H1 (cell line): ENCODE data around the gene B3GALT6. TPM values are rescaled to one million over a fixed set of nuclear protein-coding genes. Genes with fewer than 3 reads are reported as not detected.

Experiments used
- CTCF ChIA-PET: fragments of 300-600 bp; sonication (Branson Sonifier 250); formaldehyde crosslinking; loops from one replicate; lab custom pipeline; 2021; ENCODE audit not compliant: partially characterized antibody; lab: Charles Lee
- POLR2A ChIA-PET: fragments of 300-600 bp; sonication (Branson Sonifier 250); formaldehyde crosslinking; loops from one replicate; lab custom pipeline; 2021; ENCODE audit warnings: inconsistent platforms; ENCODE audit not compliant: partially characterized antibody; lab: Charles Lee
- DNase-seq, 2 experiments: peaks; one replicate each; pipeline versions ENCODE4 v3.0.0 to v3.0.0-alpha.2; 2010 to 2022; ENCODE audit warnings: low spot score in 2 of 2, low read depth in 1 of 2, mixed read lengths in 1 of 2
- FAIRE-seq: peaks from 2 replicates; lab custom pipeline; 2011; peaks lifted over from hg19 to GRCh38; lab: Jason Lieb, UNC
- H2AFZ ChIP-seq: 2 replicates; pipeline ENCODE4 v1.8.1; 2012; ENCODE audit warnings: low read length, inconsistent platforms
- H2AK5ac ChIP-seq: 2 replicates; pipeline ENCODE4 v1.6.1; 2013; ENCODE audit warnings: low read depth, low read length
- H2BK120ac ChIP-seq: replicated peaks from 2 replicates; pipeline ENCODE3; 2013; ENCODE audit warnings: low read depth, low read length, inconsistent platforms
- H2BK12ac ChIP-seq: 2 replicates; pipeline ENCODE4 v1.6.1; 2013; ENCODE audit warnings: low read depth, low read length
- H2BK15ac ChIP-seq: 2 replicates; pipeline ENCODE4 v1.6.1; 2013; ENCODE audit warnings: low read length
- H2BK20ac ChIP-seq: 2 replicates; pipeline ENCODE4 v1.6.1; 2013; ENCODE audit warnings: low read length
- H2BK5ac ChIP-seq: 2 replicates; pipeline ENCODE4 v1.6.1; 2013; ENCODE audit warnings: low read depth, low read length
- H3K14ac ChIP-seq: 2 replicates; pipeline ENCODE4 v1.6.1; 2013; ENCODE audit warnings: inconsistent platforms; ENCODE audit not compliant: insufficient read length
- H3K18ac ChIP-seq: 2 replicates; pipeline ENCODE4 v1.6.1; 2013; ENCODE audit warnings: low read length; ENCODE audit errors: extremely low read depth
- H3K23ac ChIP-seq: 2 replicates; pipeline ENCODE4 v1.6.1; 2013; ENCODE audit warnings: inconsistent platforms; ENCODE audit not compliant: insufficient read length
- H3K23me2 ChIP-seq: 2 replicates; pipeline ENCODE4 v1.6.1; 2013; ENCODE audit warnings: low read depth, low read length
- H3K27ac ChIP-seq: 2 replicates; pipeline ENCODE4 v1.6.1; 2011; ENCODE audit warnings: low read depth, low read length, inconsistent platforms
- H3K27me3 ChIP-seq, 4 experiments: replicated peaks in 1 of 4; 1 replicate in 1 of 4; 2 replicates in 3 of 4; pipeline versions ENCODE4 v1.6.1 to v1.8.1; 2011 to 2013; ENCODE audit warnings: low read length in 3 of 4, mild to moderate bottlenecking in 3 of 4, inconsistent platforms in 2 of 4, mixed read lengths in 2 of 4, moderate library complexity in 1 of 4; ENCODE audit not compliant: control insufficient read depth in 3 of 4, insufficient read depth in 3 of 4; ENCODE audit errors: extremely low read depth in 1 of 4
- H3K36me3 ChIP-seq, 4 experiments: 2 replicates each; pipeline versions ENCODE4 v1.6.1 to v1.8.1; 2011 to 2013; ENCODE audit warnings: mild to moderate bottlenecking in 4 of 4, low read length in 3 of 4, moderate library complexity in 2 of 4, control low read depth in 1 of 4, inconsistent platforms in 1 of 4; ENCODE audit not compliant: insufficient read depth in 4 of 4, control insufficient read depth in 2 of 4
- H3K4ac ChIP-seq: replicated peaks from 2 replicates; pipeline ENCODE3; 2013; ENCODE audit warnings: low read length, low read depth, mixed read lengths, inconsistent platforms; ENCODE audit not compliant: insufficient read length
- H3K4me1 ChIP-seq, 4 experiments: replicated peaks in 1 of 4; 1 replicate in 1 of 4; 2 replicates in 3 of 4; pipeline versions ENCODE4 v1.6.1 to v1.8.1; 2011 to 2013; ENCODE audit warnings: low read length in 3 of 4, inconsistent platforms in 2 of 4, mixed read lengths in 1 of 4; ENCODE audit not compliant: insufficient read depth in 4 of 4, control insufficient read depth in 3 of 4
- H3K4me2 ChIP-seq, 2 experiments: 2 replicates each; pipeline versions ENCODE4 v1.6.1 to v1.8.1; 2011 to 2013; ENCODE audit warnings: low read depth in 2 of 2, low read length in 2 of 2, control low read depth in 1 of 2, inconsistent platforms in 1 of 2, mild to moderate bottlenecking in 1 of 2; ENCODE audit not compliant: insufficient read depth in 1 of 2
- H3K4me3 ChIP-seq, 4 experiments: fragments of 200-600, 300-600 bp in 1 of 4; sonication (generic), shearing (Covaris generic), sonication (Bioruptor Twin) in 1 of 4; 2 replicates each; pipeline versions ENCODE4 v1.5.1 to v1.8.1; 2011 to 2016; ENCODE audit warnings: low read length in 4 of 4, low read depth in 3 of 4, control low read depth in 2 of 4, inconsistent platforms in 2 of 4, mild to moderate bottlenecking in 2 of 4, mixed read lengths in 1 of 4, moderate library complexity in 1 of 4; ENCODE audit not compliant: insufficient read depth in 2 of 4; ENCODE audit errors: extremely low read depth in 1 of 4
- H3K56ac ChIP-seq: replicated peaks from 2 replicates; pipeline ENCODE3; 2013; ENCODE audit warnings: low read depth, mild to moderate bottlenecking, mixed read lengths, low read length, inconsistent platforms; ENCODE audit not compliant: insufficient read length
- H3K79me1 ChIP-seq: 2 replicates; pipeline ENCODE4 v1.6.1; 2013; ENCODE audit warnings: low read depth, low read length, control low read depth
- H3K79me2 ChIP-seq, 2 experiments: 2 replicates each; pipeline versions ENCODE4 v1.6.1 to v1.8.1; 2012 to 2013; ENCODE audit warnings: low read length in 2 of 2, mild to moderate bottlenecking in 2 of 2, inconsistent platforms in 1 of 2; ENCODE audit not compliant: insufficient read depth in 2 of 2, control insufficient read depth in 1 of 2
- H3K9ac ChIP-seq, 4 experiments: replicated peaks in 1 of 4; 1 replicate in 1 of 4; 2 replicates in 3 of 4; pipeline versions ENCODE4 v1.6.1 to v1.8.1; 2011 to 2013; ENCODE audit warnings: low read depth in 3 of 4, low read length in 3 of 4, control low read depth in 2 of 4, mild to moderate bottlenecking in 2 of 4, moderate library complexity in 2 of 4, inconsistent platforms in 1 of 4; ENCODE audit errors: extremely low read depth in 1 of 4
- H3K9me3 ChIP-seq, 2 experiments: 2 replicates each; pipeline versions ENCODE4 v1.6.1 to v1.8.1; 2012 to 2013; ENCODE audit warnings: mild to moderate bottlenecking in 2 of 2, moderate library complexity in 2 of 2, control low read depth in 1 of 2, inconsistent platforms in 1 of 2, low read depth in 1 of 2, low read length in 1 of 2, mixed read lengths in 1 of 2; ENCODE audit not compliant: insufficient read depth in 2 of 2
- H4K20me1 ChIP-seq, 2 experiments: replicated peaks in 1 of 2; 2 replicates each; pipeline versions ENCODE3 to v1.8.1; 2011 to 2013; ENCODE audit warnings: inconsistent platforms in 2 of 2, low read length in 2 of 2, mild to moderate bottlenecking in 1 of 2; ENCODE audit not compliant: insufficient read depth in 2 of 2, control insufficient read depth in 1 of 2
- H4K5ac ChIP-seq: 2 replicates; pipeline ENCODE4 v1.6.1; 2013; ENCODE audit warnings: low read length, low read depth, mixed read lengths, inconsistent platforms; ENCODE audit not compliant: insufficient read length
- H4K8ac ChIP-seq: 2 replicates; pipeline ENCODE4 v1.8.0; 2013; ENCODE audit warnings: mild to moderate bottlenecking, moderate library complexity, low read length, inconsistent platforms; ENCODE audit not compliant: insufficient read depth; ENCODE audit errors: extremely low read depth
- H4K91ac ChIP-seq: replicated peaks from 2 replicates; pipeline ENCODE3; 2013; ENCODE audit warnings: low read length, mixed read lengths, inconsistent platforms; ENCODE audit not compliant: insufficient read length
- ASH2L ChIP-seq: fragments of 200-600, 300-600 bp; sonication (generic); IDR thresholded peaks from one replicate; pipeline ENCODE4 v1.7.1; 2017; ENCODE audit warnings: low read length
- CBX5 ChIP-seq: fragments of 300-800, 300-1000 bp; sonication (generic); IDR thresholded peaks from 2 replicates; pipeline ENCODE4 v1.7.1; 2016; ENCODE audit warnings: antibody characterized with exemption, low read length, low read depth
- GTF2F1 ChIP-seq: IDR thresholded peaks from 2 replicates; pipeline ENCODE4 v1.6.1; 2012; ENCODE audit warnings: low read depth, low read length, improper control_type of control experiment, borderline replicate concordance
- HDAC6 ChIP-seq: IDR thresholded peaks from one replicate; pipeline ENCODE4 v1.7.1; 2012; ENCODE audit warnings: low read depth, mild to moderate bottlenecking, inconsistent platforms, low read length, moderate library complexity
- WGBS, 2 experiments: shearing (Covaris generic) in 1 of 2; methylation state at CpG; one replicate each; pipeline versions ENCODE4 v1.1.6 to v1.1.7; 2013 to 2015; ENCODE audit warnings: low lambda C conversion rate in 2 of 2, mixed read lengths in 2 of 2, inconsistent platforms in 1 of 2, low coverage in 1 of 2, missing lambda C conversion rate in 1 of 2; ENCODE audit not compliant: insufficient replicate concordance in 2 of 2, insufficient coverage in 1 of 2, insufficient read length in 1 of 2; ENCODE audit errors: extremely low coverage in 1 of 2, missing lambda C conversion rate in 1 of 2; 5-methylcytosine and 5-hydroxymethylcytosine counted together
- polyA plus RNA-seq, 7 experiments: library from polyadenylated mRNA; depleted of rRNA in 3 of 7; stranded (reverse) in 5 of 7; unstranded in 2 of 7; fragments of >200 nt in 5 of 7; fragments of 200-250 nt in 2 of 7; gene quantifications; 1 replicate in 5 of 7; 2 replicates in 1 of 7; 4 replicates in 1 of 7; pipeline versions ENCODE4 v1.2.1 to v1.2.3, GENCODE V29; 2011 to 2013; ENCODE audit warnings: missing spikeins in 2 of 7, mixed read lengths in 2 of 7
- total RNA-seq: library from RNA; stranded (reverse); fragmentation: NEBNext Ultra II Directional; extraction: Animal tissue kit (Norgen Biotek cat#: 25700); gene quantifications from 2 replicates; pipeline ENCODE4 v1.2.1, GENCODE V29; 2021

Gene B3GALT6
- total and polyA plus RNA-seq, 2 of the 8 experiments (the other 6 are each of a cell fraction or from before 2014, with no cell fraction given), result 18.4 to 20.4 TPM

- Histone ChIP-seq H3K27ac (no peak overlapping the region), H3K79me1 (no peaks in the 10 kb centered on the region), H2BK15ac (no peak overlapping the region), H3K9me3 (no peaks in the 10 kb centered on the region), H3K56ac (no peak overlapping the region), H2BK20ac (no peak overlapping the region), H3K4me2 (no peak overlapping the region), H3K9ac (no peak overlapping the region), H2AFZ (no peak overlapping the region), H2BK120ac (no peak overlapping the region), H3K4me1 (peaks cover 0 to 6% (median 4%) of the 10 kb centered on the region in 4 experiments; a peak in 5 of 7 replicates), H3K36me3 (no peaks in the 10 kb centered on the region), H4K91ac (no peak overlapping the region), H3K23ac (no peak overlapping the region), H2BK12ac (no peak overlapping the region), H3K18ac (no peak overlapping the region)
- 87% methylated on average over 20 of the region's 23 CpGs; no CpG with 5 or more reads in 1 of the 2 experiments for WGBS, 2 experiments
- ChIA-PET CTCF (interaction anchor here (0.6 to 1.2 kb wide), 6 partner anchors 14 to 274 kb away, joined by 3 to 4 read pairs (median 4); partner anchors contain the start of gene PLEKHN1), POLR2A (interaction anchor here (0.6 to 2.4 kb wide), 5 partner anchors 10 to 910 kb away, joined by 3 to 12 read pairs (median 3); partner anchors contain the start of genes B3GALT6 and SDF4)
- no peak for FAIRE-seq
- DNase-seq, result no peak
- TF ChIP-seq CBX5, result no peak
- TF ChIP-seq ASH2L, result no peak
- TF ChIP-seq HDAC6, result no peak
- no peak for TF ChIP-seq GTF2F1
- TF ChIP-seq, all 59 proteins: peak for 0
- Histone ChIP-seq H4K5ac (no peak overlapping the region), H2BK5ac (no peak overlapping the region), H3K4ac (no peak overlapping the region), H3K79me2 (no peaks in the 10 kb centered on the region), H2AK5ac (no peak overlapping the region), H3K4me3 (no peak overlapping the region), H4K20me1 (peaks cover 2 to 7% of the 10 kb centered on the region in 2 experiments), H3K23me2 (no peaks in the 10 kb centered on the region), H3K27me3 (peaks cover 0 to 5% (median 2%) of the 10 kb centered on the region in 4 experiments; a peak in 5 of 7 replicates), H4K8ac (no peak overlapping the region), H3K14ac (no peak overlapping the region)
Observed at GRCh38 chr1:1240822-1241587, 9.0 kb downstream of the B3GALT6 start.
